Measurements from ENCODE around the gene TP53I13. TPM values are rescaled to one million over a fixed set of nuclear protein-coding genes. Genes with fewer than 3 reads are reported as not detected.
"Not testable (repeated sequence)": the region's sequence is repeated elsewhere in the genome, so short reads cannot be mapped to it uniquely, and the experiment has no call there.

Gene TP53I13
- polyA plus RNA-seq, 4 donors, result 66.4 to 326 (median 192) TPM

GRCh38 chr17:29549177-29549923, 19.2 kb upstream of the TP53I13 start:
- no peaks in the 10 kb centered on the region for H3K36me3 ChIP-seq (ENCODE audit: control insufficient read depth in 3 of 3, insufficient read depth in 2 of 3, low read depth in 1 of 3, low read length in 3 of 3)
- peaks cover 0 to 4% (median 0%) of the 10 kb centered on the region in 3 donors for H3K4me1 ChIP-seq (ENCODE audit: control insufficient read depth in 3 of 3, insufficient read depth in 2 of 3, low read depth in 1 of 3, low read length in 2 of 3)
- H3K9me3 ChIP-seq (ENCODE audit: control insufficient read depth in 2 of 2, insufficient read depth in 1 of 2, low read depth in 1 of 2, low read length in 1 of 2), result no peaks in the 10 kb centered on the region
- no peaks in the 10 kb centered on the region for H3K27me3 ChIP-seq (ENCODE audit: control insufficient read depth in 3 of 3, insufficient read depth in 3 of 3, low read length in 3 of 3)
- H3K4me3 ChIP-seq (ENCODE audit: low read depth in 1 of 3, low read length in 3 of 3), result no peak overlapping the region
- FAIRE-seq (no peak), DNase-seq (peak in 1 of 2 donors; percentile 31)
- H3K27ac ChIP-seq (ENCODE audit: low read depth in 1 of 3, low read length in 2 of 3), result no peak overlapping the region
- WGBS, 3 donors, result 38 to 57% (median 48%) methylated on average over 5 of the region's 5 CpGs

- 20 to 56% (median 35%) methylated on average over 3 of the region's 3 CpGs for WGBS, 3 donors
- FAIRE-seq (no peak), DNase-seq (peak; percentile 78 to 79)
- Histone ChIP-seq H3K27ac (ENCODE audit: low read depth in 1 of 3, low read length in 2 of 3) (no peak overlapping the region), H3K27me3 (ENCODE audit: control insufficient read depth in 3 of 3, insufficient read depth in 3 of 3, low read length in 3 of 3) (no peaks in the 10 kb centered on the region), H3K4me3 (ENCODE audit: low read depth in 1 of 3, low read length in 3 of 3) (no peak overlapping the region), H3K9me3 (ENCODE audit: control insufficient read depth in 2 of 2, insufficient read depth in 1 of 2, low read depth in 1 of 2, low read length in 1 of 2) (no peaks in the 10 kb centered on the region), H3K36me3 (ENCODE audit: control insufficient read depth in 3 of 3, insufficient read depth in 2 of 3, low read depth in 1 of 3, low read length in 3 of 3) (peaks cover 0 to 2% (median 0%) of the 10 kb centered on the region in 3 donors), H3K4me1 (ENCODE audit: control insufficient read depth in 3 of 3, insufficient read depth in 2 of 3, low read depth in 1 of 3, low read length in 2 of 3) (peaks cover 2 to 18% (median 6%) of the 10 kb centered on the region in 3 donors)
These were observed 12.7 kb upstream of the TP53I13 start for GRCh38 chr17:29555840-29556239.

GRCh38 chr17:29557085-29557738, 11.3 kb upstream of the TP53I13 start:
- no peak overlapping the region for H3K4me3 ChIP-seq (ENCODE audit: low read depth in 1 of 3, low read length in 3 of 3)
- no peaks in the 10 kb centered on the region for H3K9me3 ChIP-seq (ENCODE audit: control insufficient read depth in 2 of 2, insufficient read depth in 1 of 2, low read depth in 1 of 2, low read length in 1 of 2)
- 82 to 93% (median 89%) methylated on average over 1 of the region's 1 CpG for WGBS, 3 donors
- H3K27ac ChIP-seq (ENCODE audit: low read depth in 1 of 3, low read length in 2 of 3), result no peak overlapping the region
- peaks cover 0 to 11% (median 5%) of the 10 kb centered on the region in 3 donors for H3K36me3 ChIP-seq (ENCODE audit: control insufficient read depth in 3 of 3, insufficient read depth in 2 of 3, low read depth in 1 of 3, low read length in 3 of 3)
- no peak for FAIRE-seq
- no peak for DNase-seq
- H3K27me3 ChIP-seq (ENCODE audit: control insufficient read depth in 3 of 3, insufficient read depth in 3 of 3, low read length in 3 of 3), result no peaks in the 10 kb centered on the region
- peaks cover 2 to 22% (median 6%) of the 10 kb centered on the region in 3 donors for H3K4me1 ChIP-seq (ENCODE audit: control insufficient read depth in 3 of 3, insufficient read depth in 2 of 3, low read depth in 1 of 3, low read length in 2 of 3)

GRCh38 chr17:29557739-29558116, 10.8 kb upstream of the TP53I13 start:
- no peak for DNase-seq
- Histone ChIP-seq H3K36me3 (ENCODE audit: control insufficient read depth in 3 of 3, insufficient read depth in 2 of 3, low read depth in 1 of 3, low read length in 3 of 3) (peaks cover 0 to 17% (median 9%) of the 10 kb centered on the region in 3 donors), H3K4me1 (ENCODE audit: control insufficient read depth in 3 of 3, insufficient read depth in 2 of 3, low read depth in 1 of 3, low read length in 2 of 3) (peaks cover 2 to 25% (median 6%) of the 10 kb centered on the region in 3 donors), H3K4me3 (ENCODE audit: low read depth in 1 of 3, low read length in 3 of 3) (no peak overlapping the region), H3K9me3 (ENCODE audit: control insufficient read depth in 2 of 2, insufficient read depth in 1 of 2, low read depth in 1 of 2, low read length in 1 of 2) (no peaks in the 10 kb centered on the region), H3K27me3 (ENCODE audit: control insufficient read depth in 3 of 3, insufficient read depth in 3 of 3, low read length in 3 of 3) (no peaks in the 10 kb centered on the region), H3K27ac (ENCODE audit: low read depth in 1 of 3, low read length in 2 of 3) (no peak overlapping the region)
- FAIRE-seq, result no peak

GRCh38 chr17:29558139-29558538, 10.4 kb upstream of the TP53I13 start:
- not testable (repeated sequence) for DNase-seq; H3K9me3 ChIP-seq (ENCODE audit: control insufficient read depth in 2 of 2, insufficient read depth in 1 of 2, low read depth in 1 of 2, low read length in 1 of 2); H3K4me3 ChIP-seq (ENCODE audit: low read depth in 1 of 3, low read length in 3 of 3); H3K27me3 ChIP-seq (ENCODE audit: control insufficient read depth in 3 of 3, insufficient read depth in 3 of 3, low read length in 3 of 3); FAIRE-seq; H3K27ac ChIP-seq (ENCODE audit: low read depth in 1 of 3, low read length in 2 of 3)
- Histone ChIP-seq H3K4me1 (ENCODE audit: control insufficient read depth in 3 of 3, insufficient read depth in 2 of 3, low read depth in 1 of 3, low read length in 2 of 3) (peaks cover 2 to 25% (median 6%) of the 10 kb centered on the region in 3 donors), H3K36me3 (ENCODE audit: control insufficient read depth in 3 of 3, insufficient read depth in 2 of 3, low read depth in 1 of 3, low read length in 3 of 3) (peaks cover 0 to 21% (median 9%) of the 10 kb centered on the region in 3 donors)
- WGBS, 3 donors, result 94 to 95% (median 94%) methylated on average over 5 of the region's 5 CpGs

- FAIRE-seq (no peak), DNase-seq (no peak)
- Histone ChIP-seq H3K36me3 (ENCODE audit: control insufficient read depth in 3 of 3, insufficient read depth in 2 of 3, low read depth in 1 of 3, low read length in 3 of 3) (peaks cover 0 to 27% (median 9%) of the 10 kb centered on the region in 3 donors), H3K27me3 (ENCODE audit: control insufficient read depth in 3 of 3, insufficient read depth in 3 of 3, low read length in 3 of 3) (no peaks in the 10 kb centered on the region), H3K4me1 (ENCODE audit: control insufficient read depth in 3 of 3, insufficient read depth in 2 of 3, low read depth in 1 of 3, low read length in 2 of 3) (peaks cover 2 to 31% (median 6%) of the 10 kb centered on the region in 3 donors), H3K4me3 (ENCODE audit: low read depth in 1 of 3, low read length in 3 of 3) (no peak overlapping the region), H3K27ac (ENCODE audit: low read depth in 1 of 3, low read length in 2 of 3) (no peak overlapping the region), H3K9me3 (ENCODE audit: control insufficient read depth in 2 of 2, insufficient read depth in 1 of 2, low read depth in 1 of 2, low read length in 1 of 2) (no peaks in the 10 kb centered on the region)
- WGBS, 3 donors, result 92 to 93% (median 93%) methylated on average over 2 of the region's 2 CpGs
These were observed 8.9 kb upstream of the TP53I13 start for GRCh38 chr17:29559640-29560039.

GRCh38 chr17:29560316-29560715, 8.2 kb upstream of the TP53I13 start:
- Histone ChIP-seq H3K27ac (ENCODE audit: low read depth in 1 of 3, low read length in 2 of 3) (peak overlapping the region in 1 of 3 donors; percentile 22), H3K4me3 (ENCODE audit: low read depth in 1 of 3, low read length in 3 of 3) (no peak overlapping the region), H3K4me1 (ENCODE audit: control insufficient read depth in 3 of 3, insufficient read depth in 2 of 3, low read depth in 1 of 3, low read length in 2 of 3) (peaks cover 2 to 31% (median 7%) of the 10 kb centered on the region in 3 donors), H3K27me3 (ENCODE audit: control insufficient read depth in 3 of 3, insufficient read depth in 3 of 3, low read length in 3 of 3) (peaks cover 0 to under 1% (median 0%) of the 10 kb centered on the region in 3 donors), H3K9me3 (ENCODE audit: control insufficient read depth in 2 of 2, insufficient read depth in 1 of 2, low read depth in 1 of 2, low read length in 1 of 2) (no peaks in the 10 kb centered on the region), H3K36me3 (ENCODE audit: control insufficient read depth in 3 of 3, insufficient read depth in 2 of 3, low read depth in 1 of 3, low read length in 3 of 3) (peaks cover 0 to 31% (median 9%) of the 10 kb centered on the region in 3 donors)
- WGBS, 3 donors, result 74 to 92% (median 87%) methylated on average over 6 of the region's 6 CpGs
- no peak for DNase-seq
- FAIRE-seq, result no peak

- H3K4me3 ChIP-seq (ENCODE audit: low read depth in 1 of 3, low read length in 3 of 3), result no peak overlapping the region
- H3K36me3 ChIP-seq (ENCODE audit: control insufficient read depth in 3 of 3, insufficient read depth in 2 of 3, low read depth in 1 of 3, low read length in 3 of 3), result peaks cover 0 to 31% (median 9%) of the 10 kb centered on the region in 3 donors
- H3K9me3 ChIP-seq (ENCODE audit: control insufficient read depth in 2 of 2, insufficient read depth in 1 of 2, low read depth in 1 of 2, low read length in 1 of 2), result no peaks in the 10 kb centered on the region
- peaks cover 0 to 8% (median 0%) of the 10 kb centered on the region in 3 donors for H3K27me3 ChIP-seq (ENCODE audit: control insufficient read depth in 3 of 3, insufficient read depth in 3 of 3, low read length in 3 of 3)
- FAIRE-seq (no peak), DNase-seq (peak in 1 of 2 donors; percentile 15)
- peak overlapping the region in 1 of 3 donors; percentile 41 for H3K27ac ChIP-seq (ENCODE audit: low read depth in 1 of 3, low read length in 2 of 3)
- WGBS, 3 donors, result 65 to 87% (median 78%) methylated on average over 17 of the region's 17 CpGs
- H3K4me1 ChIP-seq (ENCODE audit: control insufficient read depth in 3 of 3, insufficient read depth in 2 of 3, low read depth in 1 of 3, low read length in 2 of 3), result peaks cover 2 to 37% (median 6%) of the 10 kb centered on the region in 3 donors
These were observed 6.7 kb upstream of the TP53I13 start for GRCh38 chr17:29561554-29562517.

Measured in small intestine (tissue), 7 donors.